Measurements from ENCODE around the gene EFNA4. TPM values are rescaled to one million over a fixed set of nuclear protein-coding genes. Genes with fewer than 3 reads are reported as not detected.

EFNA4 gene
- polyA plus RNA-seq, 2 donors, result 14.7 to 16.2 TPM

- Histone ChIP-seq H3K4me1 (ENCODE audit: control insufficient read depth in 2 of 2, insufficient read depth in 2 of 2, low read length in 1 of 2) (peaks cover 3 to 34% of the 10 kb centered on the region in 2 donors), H3K27ac (ENCODE audit: low read depth in 2 of 2, low read length in 1 of 2) (peak overlapping the region; percentile 54 to 72), H3K4me3 (ENCODE audit: low read depth in 1 of 2, low read length in 2 of 2) (no peak overlapping the region)
Measured at GRCh38 chr1:155077758-155078445, 14.4 kb downstream of the EFNA4 start.

GRCh38 chr1:155078469-155079209 is 15.1 kb downstream of the EFNA4 start, which contains the start of gene EFNA3:
Gene EFNA3 (plus strand): TSS chr1:155078837. CDS start chr1:155078942, 105 bp downstream.
- no peaks in the 10 kb centered on the region for H3K9me3 ChIP-seq (ENCODE audit: control insufficient read depth in 2 of 2, insufficient read depth in 1 of 2, low read depth in 1 of 2, low read length in 1 of 2)
- peaks cover 3 to 38% of the 10 kb centered on the region in 2 donors for H3K4me1 ChIP-seq (ENCODE audit: control insufficient read depth in 2 of 2, insufficient read depth in 2 of 2, low read length in 1 of 2)
- H3K36me3 ChIP-seq (ENCODE audit: control insufficient read depth in 2 of 2, insufficient read depth in 2 of 2, low read length in 1 of 2), result no peaks in the 10 kb centered on the region
- peak within 1 kb of the TSS; percentile 64 to 72 for H3K4me3 ChIP-seq (ENCODE audit: low read depth in 1 of 2, low read length in 2 of 2)
- peak within 1 kb of the TSS; percentile 54 to 72 for H3K27ac ChIP-seq (ENCODE audit: low read depth in 2 of 2, low read length in 1 of 2)
- H3K27me3 ChIP-seq (ENCODE audit: control insufficient read depth in 1 of 2, insufficient read depth in 2 of 2, low read length in 2 of 2), result peaks cover 0 to 3% of the 10 kb centered on the region in 2 donors
- WGBS, 2 donors, result 1 to 3% methylated on average over 33 to 59 of the region's 59 CpGs

More at GRCh38 chr1:155077758-155078445, 14.4 kb downstream of the EFNA4 start:
- H3K9me3 ChIP-seq (ENCODE audit: control insufficient read depth in 2 of 2, insufficient read depth in 1 of 2, low read depth in 1 of 2, low read length in 1 of 2), result no peaks in the 10 kb centered on the region
- peaks cover 0 to 3% of the 10 kb centered on the region in 2 donors for H3K27me3 ChIP-seq (ENCODE audit: control insufficient read depth in 1 of 2, insufficient read depth in 2 of 2, low read length in 2 of 2)
- 57 to 62% methylated on average over 4 of the region's 4 CpGs for WGBS, 2 donors
- H3K36me3 ChIP-seq (ENCODE audit: control insufficient read depth in 2 of 2, insufficient read depth in 2 of 2, low read length in 1 of 2), result no peaks in the 10 kb centered on the region

- no peaks in the 10 kb centered on the region for H3K9me3 ChIP-seq (ENCODE audit: control insufficient read depth in 2 of 2, insufficient read depth in 1 of 2, low read depth in 1 of 2, low read length in 1 of 2)
- 3 to 8% methylated on average over 10 of the region's 10 CpGs for WGBS, 2 donors
- no peaks in the 10 kb centered on the region for H3K36me3 ChIP-seq (ENCODE audit: control insufficient read depth in 2 of 2, insufficient read depth in 2 of 2, low read length in 1 of 2)
- H3K4me3 ChIP-seq (ENCODE audit: low read depth in 1 of 2, low read length in 2 of 2), result peak overlapping the region; percentile 64 to 72
- peak overlapping the region; percentile 54 to 72 for H3K27ac ChIP-seq (ENCODE audit: low read depth in 2 of 2, low read length in 1 of 2)
- H3K4me1 ChIP-seq (ENCODE audit: control insufficient read depth in 2 of 2, insufficient read depth in 2 of 2, low read length in 1 of 2), result peaks cover 3 to 38% of the 10 kb centered on the region in 2 donors
- peaks cover 0 to 3% of the 10 kb centered on the region in 2 donors for H3K27me3 ChIP-seq (ENCODE audit: control insufficient read depth in 1 of 2, insufficient read depth in 2 of 2, low read length in 2 of 2)
Measured at GRCh38 chr1:155079210-155079486, 15.6 kb downstream of the EFNA4 start.

GRCh38 chr1:155079487-155080311 is 16.2 kb downstream of the EFNA4 start:
- no peaks in the 10 kb centered on the region for H3K9me3 ChIP-seq (ENCODE audit: control insufficient read depth in 2 of 2, insufficient read depth in 1 of 2, low read depth in 1 of 2, low read length in 1 of 2)
- peaks cover 0 to 3% of the 10 kb centered on the region in 2 donors for H3K27me3 ChIP-seq (ENCODE audit: control insufficient read depth in 1 of 2, insufficient read depth in 2 of 2, low read length in 2 of 2)
- H3K27ac ChIP-seq (ENCODE audit: low read depth in 2 of 2, low read length in 1 of 2), result peak overlapping the region in 1 of 2 donors; percentile 72
- peak overlapping the region; percentile 64 to 72 for H3K4me3 ChIP-seq (ENCODE audit: low read depth in 1 of 2, low read length in 2 of 2)
- peaks cover 3 to 43% of the 10 kb centered on the region in 2 donors for H3K4me1 ChIP-seq (ENCODE audit: control insufficient read depth in 2 of 2, insufficient read depth in 2 of 2, low read length in 1 of 2)
- H3K36me3 ChIP-seq (ENCODE audit: control insufficient read depth in 2 of 2, insufficient read depth in 2 of 2, low read length in 1 of 2), result no peaks in the 10 kb centered on the region
- WGBS, 2 donors, result 1 to 2% methylated on average over 47 to 67 of the region's 67 CpGs

- H3K27ac ChIP-seq (ENCODE audit: low read depth in 2 of 2, low read length in 1 of 2), result peak overlapping the region in 1 of 2 donors; percentile 72
- H3K27me3 ChIP-seq (ENCODE audit: control insufficient read depth in 1 of 2, insufficient read depth in 2 of 2, low read length in 2 of 2), result peaks cover 0 to 3% of the 10 kb centered on the region in 2 donors
- H3K4me3 ChIP-seq (ENCODE audit: low read depth in 1 of 2, low read length in 2 of 2), result peak overlapping the region; percentile 64 to 72
- peaks cover 3 to 43% of the 10 kb centered on the region in 2 donors for H3K4me1 ChIP-seq (ENCODE audit: control insufficient read depth in 2 of 2, insufficient read depth in 2 of 2, low read length in 1 of 2)
- 1% methylated on average over 52 to 71 of the region's 71 CpGs for WGBS, 2 donors
- H3K36me3 ChIP-seq (ENCODE audit: control insufficient read depth in 2 of 2, insufficient read depth in 2 of 2, low read length in 1 of 2), result no peaks in the 10 kb centered on the region
- H3K9me3 ChIP-seq (ENCODE audit: control insufficient read depth in 2 of 2, insufficient read depth in 1 of 2, low read depth in 1 of 2, low read length in 1 of 2), result no peaks in the 10 kb centered on the region
Measured at GRCh38 chr1:155080312-155081228, 17.0 kb downstream of the EFNA4 start.

- Histone ChIP-seq H3K36me3 (ENCODE audit: control insufficient read depth in 2 of 2, insufficient read depth in 2 of 2, low read length in 1 of 2) (peaks cover 0 to 2% of the 10 kb centered on the region in 2 donors), H3K4me1 (ENCODE audit: control insufficient read depth in 2 of 2, insufficient read depth in 2 of 2, low read length in 1 of 2) (peaks cover 3 to 48% of the 10 kb centered on the region in 2 donors), H3K9me3 (ENCODE audit: control insufficient read depth in 2 of 2, insufficient read depth in 1 of 2, low read depth in 1 of 2, low read length in 1 of 2) (no peaks in the 10 kb centered on the region), H3K27me3 (ENCODE audit: control insufficient read depth in 1 of 2, insufficient read depth in 2 of 2, low read length in 2 of 2) (peaks cover 0 to 3% of the 10 kb centered on the region in 2 donors), H3K4me3 (ENCODE audit: low read depth in 1 of 2, low read length in 2 of 2) (peak overlapping the region; percentile 32 to 72), H3K27ac (ENCODE audit: low read depth in 2 of 2, low read length in 1 of 2) (peak overlapping the region; percentile 85 to 96)
- 2 to 3% methylated on average over 54 to 68 of the region's 68 CpGs for WGBS, 2 donors
Measured at GRCh38 chr1:155081472-155082300, 18.1 kb downstream of the EFNA4 start.

GRCh38 chr1:155082301-155083051 is 18.9 kb downstream of the EFNA4 start:
- H3K4me3 ChIP-seq (ENCODE audit: low read depth in 1 of 2, low read length in 2 of 2), result peak overlapping the region; percentile 32 to 72
- H3K27me3 ChIP-seq (ENCODE audit: control insufficient read depth in 1 of 2, insufficient read depth in 2 of 2, low read length in 2 of 2), result peaks cover 0 to 3% of the 10 kb centered on the region in 2 donors
- H3K36me3 ChIP-seq (ENCODE audit: control insufficient read depth in 2 of 2, insufficient read depth in 2 of 2, low read length in 1 of 2), result peaks cover 0 to 2% of the 10 kb centered on the region in 2 donors
- H3K27ac ChIP-seq (ENCODE audit: low read depth in 2 of 2, low read length in 1 of 2), result peak overlapping the region; percentile 85 to 96
- no peaks in the 10 kb centered on the region for H3K9me3 ChIP-seq (ENCODE audit: control insufficient read depth in 2 of 2, insufficient read depth in 1 of 2, low read depth in 1 of 2, low read length in 1 of 2)
- peaks cover 3 to 46% of the 10 kb centered on the region in 2 donors for H3K4me1 ChIP-seq (ENCODE audit: control insufficient read depth in 2 of 2, insufficient read depth in 2 of 2, low read length in 1 of 2)
- 3 to 5% methylated on average over 34 to 36 of the region's 36 CpGs for WGBS, 2 donors

All from esophagus (tissue), 2 donors.